Stomach (tissue), 9 donors: Measurements from ENCODE around the gene MYH9. TPM values are rescaled to one million over a fixed set of nuclear protein-coding genes. Genes with fewer than 3 reads are reported as not detected.

Source experiments
- DNase-seq, 2 donors: peaks; one replicate each; pipeline versions ENCODE4 v3.0.0 to v3.0.0-alpha.2; 2013 to 2019
- H3K27ac ChIP-seq, 5 donors: fragments of 200-600 bp in 4 of 5; sonication (generic) in 4 of 5; one replicate each; pipeline ENCODE4 v1.5.1; 2013 to 2019; ENCODE audit warnings: mild to moderate bottlenecking in 1 of 5, moderate library complexity in 1 of 5
- H3K27me3 ChIP-seq, 3 donors: fragments of 200-600 bp; sonication (generic); one replicate each; pipeline ENCODE4 v1.5.1; 2017 to 2019; ENCODE audit warnings: mixed run types in 1 of 3
- H3K36me3 ChIP-seq, 4 donors: fragments of 200-600 bp; sonication (generic); 1 replicate in 3 of 4; 2 replicates in 1 of 4; pipeline ENCODE4 v1.5.1; 2016 to 2019
- H3K4me1 ChIP-seq, 4 donors: fragments of 200-600 bp; sonication (generic); one replicate each; pipeline ENCODE4 v1.5.1; 2016 to 2019
- H3K4me3 ChIP-seq, 4 donors: fragments of 200-600 bp; sonication (generic) in 3 of 4; one replicate each; pipeline ENCODE4 v1.5.1; 2016 to 2019; ENCODE audit warnings: mild to moderate bottlenecking in 1 of 4
- H3K9me3 ChIP-seq, 4 donors: fragments of 200-600 bp; sonication (generic); one replicate each; pipeline ENCODE4 v1.5.1; 2016 to 2019
- EP300 ChIP-seq: sonication (generic); formaldehyde crosslinking; IDR thresholded peaks from one replicate; pipeline ENCODE4 v1.6.1; 2017; ENCODE audit warnings: antibody characterized with exemption
- POLR2A ChIP-seq, 4 donors: fragments of 450-650 bp; IDR thresholded peaks; one replicate each; pipeline ENCODE4 v1.6.1; 2016; ENCODE audit warnings: antibody characterized with exemption in 4 of 4, control low read depth in 2 of 4, mild to moderate bottlenecking in 1 of 4, moderate library complexity in 1 of 4
- POLR2AphosphoS5 ChIP-seq, 3 donors: sonication (generic); formaldehyde crosslinking; IDR thresholded peaks; one replicate each; pipeline ENCODE4 v1.6.1; 2016; ENCODE audit warnings: antibody characterized with exemption in 3 of 3
- WGBS, 5 donors: extraction: QIAGEN DNeasy Blood & Tissue Kit in 3 of 5; methylation state at CpG; one replicate each; pipeline versions ENCODE4 v1.1.5 to v1.1.7; 2013 to 2018; 5-methylcytosine and 5-hydroxymethylcytosine counted together
- intact Hi-C: fragments of 100-400 bp; cut with DNase I; formaldehyde crosslinking; loops from one replicate; pipeline ENCODE4 v1.15.1; 2023; ENCODE audit warnings: low total_unique reads
- polyA plus RNA-seq, 3 donors: library from polyadenylated mRNA; stranded (reverse); fragments of 200-250 nt; gene quantifications; one replicate each; pipeline ENCODE4 v1.2.3, GENCODE V29; 2013
- total RNA-seq, 5 donors: library from RNA; depleted of rRNA; stranded (reverse); fragments of >200 nt; gene quantifications; one replicate each; pipeline versions ENCODE4 v1.1.0 to v1.2.3, GENCODE V29; 2014 to 2016
- TF ChIP-seq, protein P1 (sequence below), 7 experiments: fragments of 450-650 bp in 4 of 7; fragments of 200-600 bp in 3 of 7; sonication (generic) in 3 of 7; IDR thresholded peaks; one replicate each; pipeline ENCODE4 v1.5.1; 2016 to 2019; ENCODE audit warnings: antibody characterized with exemption in 7 of 7, control low read depth in 2 of 7, mild to moderate bottlenecking in 1 of 7
- donor health status: healthy with polysubstance abuse.
- donor health status: Bipolar disorder and iron deficiency.
- donor health status: healthy.

The MYH9 gene
- total and polyA plus RNA-seq, 8 donors = 46.7 to 620 (median 197) TPM

- H3K27me3 ChIP-seq = no peaks in the 10 kb centered on the region
- peak overlapping the region; percentile 64 to 100 (median 95) for H3K27ac ChIP-seq
- H3K9me3 ChIP-seq = no peaks in the 10 kb centered on the region
- intact Hi-C loops = no loop called here
- TF ChIP-seq EP300 = no peak
- TF ChIP-seq POLR2A (IDR thresholded peaks at IDR 0.05) = no peak
- TF ChIP-seq, protein P1, sequence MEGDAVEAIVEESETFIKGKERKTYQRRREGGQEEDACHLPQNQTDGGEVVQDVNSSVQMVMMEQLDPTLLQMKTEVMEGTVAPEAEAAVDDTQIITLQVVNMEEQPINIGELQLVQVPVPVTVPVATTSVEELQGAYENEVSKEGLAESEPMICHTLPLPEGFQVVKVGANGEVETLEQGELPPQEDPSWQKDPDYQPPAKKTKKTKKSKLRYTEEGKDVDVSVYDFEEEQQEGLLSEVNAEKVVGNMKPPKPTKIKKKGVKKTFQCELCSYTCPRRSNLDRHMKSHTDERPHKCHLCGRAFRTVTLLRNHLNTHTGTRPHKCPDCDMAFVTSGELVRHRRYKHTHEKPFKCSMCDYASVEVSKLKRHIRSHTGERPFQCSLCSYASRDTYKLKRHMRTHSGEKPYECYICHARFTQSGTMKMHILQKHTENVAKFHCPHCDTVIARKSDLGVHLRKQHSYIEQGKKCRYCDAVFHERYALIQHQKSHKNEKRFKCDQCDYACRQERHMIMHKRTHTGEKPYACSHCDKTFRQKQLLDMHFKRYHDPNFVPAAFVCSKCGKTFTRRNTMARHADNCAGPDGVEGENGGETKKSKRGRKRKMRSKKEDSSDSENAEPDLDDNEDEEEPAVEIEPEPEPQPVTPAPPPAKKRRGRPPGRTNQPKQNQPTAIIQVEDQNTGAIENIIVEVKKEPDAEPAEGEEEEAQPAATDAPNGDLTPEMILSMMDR (IDR thresholded peaks at IDR 0.05) = no peak
- no peak for TF ChIP-seq POLR2AphosphoS5 (IDR thresholded peaks at IDR 0.05)
- H3K4me1 ChIP-seq = peaks cover 84 to 93% (median 90%) of the 10 kb centered on the region in 4 donors
- DNase-seq = no peak
- peaks cover 48 to 80% (median 65%) of the 10 kb centered on the region in 4 donors for H3K36me3 ChIP-seq
- no peak overlapping the region for H3K4me3 ChIP-seq
- 73 to 79% (median 76%) methylated on average over 20 of the region's 20 CpGs for WGBS, 5 donors
These were observed 61.3 kb downstream of the MYH9 start for GRCh38 chr22:36326178-36327161.

GRCh38 chr22:36325154-36326031 lies 62.4 kb downstream of the MYH9 start:
- WGBS, 5 donors = 46 to 63% (median 61%) methylated on average over 23 to 27 of the region's 27 CpGs
- DNase-seq = peak; percentile 79 to 93
- H3K27me3 ChIP-seq = no peaks in the 10 kb centered on the region
- peaks cover 59 to 86% (median 73%) of the 10 kb centered on the region in 4 donors for H3K36me3 ChIP-seq
- intact Hi-C loops = no loop called here
- no peaks in the 10 kb centered on the region for H3K9me3 ChIP-seq
- TF ChIP-seq POLR2AphosphoS5 (IDR thresholded peaks at IDR 0.05) = peak; percentile 69 to 96 (median 82)
- TF ChIP-seq, protein P1 (IDR thresholded peaks at IDR 0.05) = no peak
- TF ChIP-seq POLR2A (IDR thresholded peaks at IDR 0.05) = no peak
- TF ChIP-seq EP300 = peak; percentile 20
- peaks cover 73 to 90% (median 79%) of the 10 kb centered on the region in 4 donors for H3K4me1 ChIP-seq
- peak overlapping the region; percentile 64 to 100 (median 95) for H3K27ac ChIP-seq
- H3K4me3 ChIP-seq = no peak overlapping the region

- intact Hi-C loops = no loop called here
- peaks cover 63 to 80% (median 69%) of the 10 kb centered on the region in 4 donors for H3K4me1 ChIP-seq
These were observed 63.4 kb downstream of the MYH9 start for GRCh38 chr22:36324414-36324813.

More at GRCh38 chr22:36324414-36324813, 63.4 kb downstream of the MYH9 start:
- TF ChIP-seq, protein P1 (IDR thresholded peaks at IDR 0.05) = no peak
- TF ChIP-seq EP300 (no peak), POLR2A (IDR thresholded peaks at IDR 0.05) (no peak), POLR2AphosphoS5 (IDR thresholded peaks at IDR 0.05) (no peak)
- no peak for DNase-seq
- WGBS, 5 donors = 53 to 66% (median 57%) methylated on average over 9 to 11 of the region's 11 CpGs
- H3K27me3 ChIP-seq = no peaks in the 10 kb centered on the region
- no peaks in the 10 kb centered on the region for H3K9me3 ChIP-seq
- H3K4me3 ChIP-seq = no peak overlapping the region
- peaks cover 69 to 87% (median 81%) of the 10 kb centered on the region in 4 donors for H3K36me3 ChIP-seq
- peak overlapping the region; percentile 73 to 100 (median 95) for H3K27ac ChIP-seq
